Measurements from ENCODE around the gene GORAB.

- TF ChIP-seq CTCF (conservative IDR thresholded peaks at IDR 0.05) (no peak), ZFX (IDR thresholded peaks at IDR 0.05) (no peak)
Measured at GRCh38 chr1:170578359-170578758, 46.4 kb downstream of the GORAB start.
